Raji (cell line): Measurements from ENCODE around the gene PYGB.

Experiments
- POLR2A ChIP-seq: IDR thresholded peaks from 2 replicates; pipeline ENCODE4 v1.6.1; 2011; ENCODE audit warnings: low read depth, low read length, control low read depth; ENCODE audit not compliant: insufficient read depth

Gene PYGB

GRCh38 chr20:25221592-25222460 lies 26.1 kb upstream of the PYGB start:
- no peak for TF ChIP-seq POLR2A

- TF ChIP-seq POLR2A = no peak
Measured at GRCh38 chr20:25222461-25223178, 25.3 kb upstream of the PYGB start.

- TF ChIP-seq POLR2A = no peak
Measured at GRCh38 chr20:25223179-25223661, 24.7 kb upstream of the PYGB start.

- no peak for TF ChIP-seq POLR2A
Measured at GRCh38 chr20:25223765-25224720, 23.8 kb upstream of the PYGB start.

GRCh38 chr20:25224941-25225340 lies 22.9 kb upstream of the PYGB start:
- no peak for TF ChIP-seq POLR2A

- no peak for TF ChIP-seq POLR2A
Measured at GRCh38 chr20:25225642-25226432, 22.0 kb upstream of the PYGB start.

- TF ChIP-seq POLR2A = no peak
Measured at GRCh38 chr20:25226433-25227316, 21.2 kb upstream of the PYGB start.

GRCh38 chr20:25227317-25227831 lies 20.5 kb upstream of the PYGB start:
- no peak for TF ChIP-seq POLR2A

GRCh38 chr20:25229486-25230165 lies 18.3 kb upstream of the PYGB start:
- TF ChIP-seq POLR2A = no peak

- TF ChIP-seq POLR2A = no peak
Measured at GRCh38 chr20:25230166-25230831, 17.6 kb upstream of the PYGB start.

GRCh38 chr20:25233016-25233772 lies 14.7 kb upstream of the PYGB start:
- TF ChIP-seq POLR2A = no peak
